ENCODE measurements around the gene LRRC49.
"Not testable (repeated sequence)": the region's sequence is repeated elsewhere in the genome, so short reads cannot be mapped to it uniquely, and the experiment has no call there.

Gene LRRC49

DNA sequence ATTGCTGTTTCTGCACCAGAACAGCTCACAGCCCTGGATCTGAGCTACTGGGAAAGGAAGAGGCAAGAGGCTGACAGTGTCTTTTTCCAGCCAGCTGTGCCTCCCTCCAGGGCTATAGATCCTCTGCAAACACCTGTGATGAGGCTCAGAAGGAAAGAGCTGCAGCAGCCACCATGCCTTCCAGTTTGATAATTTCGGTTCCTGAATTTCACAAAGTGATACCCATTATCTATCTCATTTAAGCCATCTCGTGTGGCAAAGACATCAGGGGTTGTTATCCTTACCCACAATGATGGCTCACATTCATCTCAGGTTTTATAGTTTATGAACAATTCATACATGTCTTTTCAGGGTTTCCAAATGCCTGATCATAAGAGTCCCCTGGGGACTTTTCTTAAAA lies 36.9 kb upstream of the LRRC49 start:
- Histone ChIP-seq H3K36me3 (ENCODE audit: insufficient read depth, low read length) (peaks cover 12% of the 10 kb centered on the region; the same call in 1 of the 2 replicates), H3K9me3 (ENCODE audit: low read depth, low read length) (no peaks in the 10 kb centered on the region), H3K9ac (ENCODE audit: insufficient read length) (no peak overlapping the region), H3K27ac (peak overlapping the region; percentile 49; the same call in 1 of the 2 replicates), H3K4me3 (no peak overlapping the region)
- TF ChIP-seq POLR2AphosphoS5 (IDR thresholded peaks at IDR 0.05; ENCODE audit: borderline replicate concordance, low read depth, low read length) (no peak), EZH2 (IDR thresholded peaks at IDR 0.05) (no peak), FOXP2 (optimal IDR thresholded peaks at IDR 0.05; ENCODE audit: control extremely low read depth, extremely low read length, insufficient read depth) (no peak)
- DNase-seq (ENCODE audit: low read depth, low spot score): no peak

DNA sequence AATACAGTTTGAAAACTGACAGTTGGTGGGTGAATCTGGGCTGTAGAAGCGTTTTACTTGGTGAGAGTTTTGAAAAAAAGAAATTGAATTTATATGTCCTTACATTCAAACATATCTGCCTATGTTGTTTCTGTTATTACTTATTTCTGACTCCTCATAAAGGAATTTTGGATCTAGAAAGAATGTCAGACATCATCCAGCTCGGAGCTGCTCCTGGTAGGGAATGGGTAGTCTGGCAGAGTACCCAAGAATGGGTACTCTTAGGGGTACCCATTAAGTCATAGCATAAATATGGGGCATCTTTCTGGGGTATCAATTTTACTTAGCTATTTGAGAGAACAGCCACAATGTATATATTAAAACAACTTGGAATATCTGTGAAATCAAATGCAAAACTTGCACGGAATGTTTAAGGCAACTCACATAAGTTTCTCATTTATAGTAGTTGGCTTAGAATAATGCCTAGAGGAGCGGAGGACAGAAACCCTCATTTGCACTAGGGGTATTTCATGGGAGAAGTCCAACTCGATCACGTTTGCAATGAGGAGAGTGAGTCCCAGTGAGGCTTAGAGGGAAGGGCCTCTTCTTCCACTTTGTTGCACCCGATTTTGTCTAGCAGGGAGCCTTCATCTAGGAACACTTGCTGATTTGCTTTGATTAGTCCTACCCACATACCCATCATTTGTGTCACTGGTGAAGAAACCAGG lies 36.3 kb upstream of the LRRC49 start:
- H3K27ac ChIP-seq: peak overlapping the region; percentile 49; the same call in 1 of the 2 replicates
- H3K9me3 ChIP-seq (ENCODE audit: low read depth, low read length): no peaks in the 10 kb centered on the region
- no peak for TF ChIP-seq EZH2 (IDR thresholded peaks at IDR 0.05)
- TF ChIP-seq FOXP2 (optimal IDR thresholded peaks at IDR 0.05; ENCODE audit: control extremely low read depth, extremely low read length, insufficient read depth): no peak
- TF ChIP-seq POLR2AphosphoS5 (IDR thresholded peaks at IDR 0.05; ENCODE audit: borderline replicate concordance, low read depth, low read length): no peak
- no peak for DNase-seq (ENCODE audit: low read depth, low spot score)
- H3K4me3 ChIP-seq: no peak overlapping the region
- H3K36me3 ChIP-seq (ENCODE audit: insufficient read depth, low read length): peaks cover 7% of the 10 kb centered on the region; the same call in 1 of the 2 replicates
- peak overlapping the region; percentile 5 for H3K9ac ChIP-seq (ENCODE audit: insufficient read length)

- Histone ChIP-seq H3K9me3 (ENCODE audit: low read depth, low read length) (no peaks in the 10 kb centered on the region), H3K4me3 (no peak overlapping the region), H3K36me3 (ENCODE audit: insufficient read depth, low read length) (peaks cover under 1% of the 10 kb centered on the region; the same call in 1 of the 2 replicates), H3K27ac (peak overlapping the region; percentile 49; the same call in 1 of the 2 replicates), H3K9ac (ENCODE audit: insufficient read length) (no peak overlapping the region)
- DNase-seq (ENCODE audit: low read depth, low spot score): peak; percentile 20
- TF ChIP-seq FOXP2 (optimal IDR thresholded peaks at IDR 0.05; ENCODE audit: control extremely low read depth, extremely low read length, insufficient read depth) (no peak), EZH2 (IDR thresholded peaks at IDR 0.05) (no peak), POLR2AphosphoS5 (IDR thresholded peaks at IDR 0.05; ENCODE audit: borderline replicate concordance, low read depth, low read length) (no peak)
Observed at GRCh38 chr15:70856884-70857561, 35.6 kb upstream of the LRRC49 start.

DNA sequence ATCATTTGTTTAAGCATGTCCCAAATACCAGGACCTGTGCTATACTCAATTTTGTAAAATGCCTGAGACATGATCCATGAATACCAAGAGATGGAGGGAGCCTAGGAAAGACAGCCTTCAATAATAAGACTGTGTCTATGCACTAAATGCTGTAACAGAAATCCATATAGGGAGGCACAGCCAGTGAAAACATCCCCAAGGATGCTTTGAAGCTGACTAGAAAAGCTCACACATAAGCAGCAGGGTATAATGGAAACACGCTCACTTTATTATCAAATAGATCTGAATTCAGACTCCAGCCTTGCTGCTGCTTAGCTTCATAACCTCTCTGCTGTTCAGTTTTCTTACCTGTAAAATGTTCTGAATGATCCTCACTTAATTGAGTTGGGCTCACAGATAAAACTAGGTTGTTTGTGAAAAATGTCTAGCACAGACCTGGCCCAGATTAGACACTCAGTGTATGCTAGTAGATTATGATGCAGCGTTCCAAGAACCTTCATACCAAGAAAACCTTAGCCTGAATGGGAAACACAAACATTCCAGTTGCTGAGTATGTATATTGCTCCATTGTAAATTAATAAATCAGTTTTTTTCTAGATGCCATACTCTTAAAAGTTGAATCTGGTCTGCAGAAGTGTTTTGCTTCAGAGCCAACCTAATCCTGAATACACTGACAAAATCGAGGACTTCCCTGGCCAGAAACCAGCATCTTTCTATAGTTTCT lies 34.9 kb upstream of the LRRC49 start:
- no peak for DNase-seq (ENCODE audit: low read depth, low spot score)
- TF ChIP-seq EZH2 (IDR thresholded peaks at IDR 0.05) (no peak), FOXP2 (optimal IDR thresholded peaks at IDR 0.05; ENCODE audit: control extremely low read depth, extremely low read length, insufficient read depth) (no peak), POLR2AphosphoS5 (IDR thresholded peaks at IDR 0.05; ENCODE audit: borderline replicate concordance, low read depth, low read length) (no peak)
- Histone ChIP-seq H3K4me3 (no peak overlapping the region), H3K36me3 (ENCODE audit: insufficient read depth, low read length) (no peaks in the 10 kb centered on the region), H3K9me3 (ENCODE audit: low read depth, low read length) (no peaks in the 10 kb centered on the region), H3K9ac (ENCODE audit: insufficient read length) (no peak overlapping the region), H3K27ac (no peak overlapping the region)

DNA sequence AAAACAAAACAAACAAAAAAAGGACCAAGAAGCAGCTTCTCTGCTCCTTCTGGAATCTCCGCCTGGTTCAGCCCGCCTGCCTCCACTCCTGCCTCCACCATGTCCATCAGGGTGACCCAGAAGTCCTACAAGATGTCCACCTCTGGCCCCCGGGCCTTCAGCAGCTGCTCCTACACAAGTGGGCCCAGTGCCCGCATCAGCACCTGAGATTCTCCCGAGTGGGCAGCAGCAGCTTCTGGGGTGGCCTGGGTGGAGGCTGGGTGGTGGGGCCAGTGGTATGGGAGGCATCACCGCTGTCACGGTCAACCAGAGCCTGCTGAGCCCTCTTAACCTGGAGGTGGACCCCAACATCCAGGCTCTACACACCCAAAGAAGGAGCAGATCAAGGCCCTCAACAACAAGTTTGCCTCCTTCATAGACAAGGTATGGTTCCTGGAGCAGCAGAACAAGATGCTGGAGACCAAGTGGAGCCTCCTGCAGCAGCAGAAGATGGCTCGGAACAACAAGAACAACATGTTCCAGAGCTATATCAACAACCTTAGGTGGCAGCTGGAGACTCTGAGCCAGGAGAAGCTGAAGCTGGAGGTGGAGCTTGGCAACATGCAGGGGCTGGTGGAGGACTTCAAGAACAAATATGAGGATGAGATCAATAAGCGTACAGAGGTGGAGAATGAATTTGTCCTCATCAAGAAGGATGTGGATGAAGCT lies 33.9 kb upstream of the LRRC49 start:
- H3K9me3 ChIP-seq (ENCODE audit: low read depth, low read length); H3K9ac ChIP-seq (ENCODE audit: insufficient read length); H3K4me3 ChIP-seq; H3K36me3 ChIP-seq (ENCODE audit: insufficient read depth, low read length); DNase-seq (ENCODE audit: low read depth, low spot score); H3K27ac ChIP-seq: not testable (repeated sequence)

DNA sequence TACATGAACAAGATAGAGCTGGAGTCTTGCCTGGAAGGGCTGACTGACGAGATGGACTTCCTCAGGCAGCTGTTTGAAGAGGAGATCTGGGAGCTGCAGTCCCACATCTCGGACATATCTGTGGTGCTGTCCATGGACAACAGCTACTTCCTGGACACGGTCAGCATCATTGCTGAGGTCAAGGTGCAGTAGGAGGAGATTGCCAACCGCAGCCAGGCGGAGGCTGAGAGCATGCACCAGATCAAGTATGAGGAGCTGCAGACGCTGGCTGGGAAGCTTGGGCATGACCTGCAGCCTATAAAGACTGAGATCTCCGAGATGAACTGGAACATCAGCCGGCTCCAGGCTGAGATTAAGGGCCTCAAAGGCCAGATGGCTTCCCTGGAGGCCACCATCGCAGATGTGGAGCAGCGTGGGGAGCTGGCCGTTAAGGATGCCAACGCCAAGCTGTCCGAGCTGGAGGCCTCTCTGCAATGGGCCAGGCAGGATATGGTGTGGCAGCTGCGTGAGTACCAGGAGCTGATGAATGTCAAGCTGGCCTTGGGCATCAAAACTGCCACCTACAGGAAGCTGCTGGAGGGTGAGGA lies 33.2 kb upstream of the LRRC49 start:
- H3K36me3 ChIP-seq (ENCODE audit: insufficient read depth, low read length): no peaks in the 10 kb centered on the region
- H3K4me3 ChIP-seq: no peak overlapping the region
- DNase-seq (ENCODE audit: low read depth, low spot score): no peak
- H3K27ac ChIP-seq: no peak overlapping the region
- no peaks in the 10 kb centered on the region for H3K9me3 ChIP-seq (ENCODE audit: low read depth, low read length)
- H3K9ac ChIP-seq (ENCODE audit: insufficient read length): no peak overlapping the region
- TF ChIP-seq EZH2 (IDR thresholded peaks at IDR 0.05) (no peak), FOXP2 (optimal IDR thresholded peaks at IDR 0.05; ENCODE audit: control extremely low read depth, extremely low read length, insufficient read depth) (no peak), POLR2AphosphoS5 (IDR thresholded peaks at IDR 0.05; ENCODE audit: borderline replicate concordance, low read depth, low read length) (no peak)

- no peak for TF ChIP-seq POLR2AphosphoS5 (IDR thresholded peaks at IDR 0.05; ENCODE audit: borderline replicate concordance, low read depth, low read length)
- TF ChIP-seq EZH2 (IDR thresholded peaks at IDR 0.05): no peak
- no peak for TF ChIP-seq FOXP2 (optimal IDR thresholded peaks at IDR 0.05; ENCODE audit: control extremely low read depth, extremely low read length, insufficient read depth)
- no peak for DNase-seq (ENCODE audit: low read depth, low spot score)
- H3K36me3 ChIP-seq (ENCODE audit: insufficient read depth, low read length): no peaks in the 10 kb centered on the region
- H3K9me3 ChIP-seq (ENCODE audit: low read depth, low read length): no peaks in the 10 kb centered on the region
- H3K27ac ChIP-seq: no peak overlapping the region
- H3K4me3 ChIP-seq: no peak overlapping the region
- H3K9ac ChIP-seq (ENCODE audit: insufficient read length): no peak overlapping the region
Observed at GRCh38 chr15:70859998-70860397, 32.6 kb upstream of the LRRC49 start.
